ENCODE measurements around the gene PRDM5.
A peak's percentile ranks its signal among the peaks of the same experiment; 100 is the strongest.

PRDM5 gene

DNA sequence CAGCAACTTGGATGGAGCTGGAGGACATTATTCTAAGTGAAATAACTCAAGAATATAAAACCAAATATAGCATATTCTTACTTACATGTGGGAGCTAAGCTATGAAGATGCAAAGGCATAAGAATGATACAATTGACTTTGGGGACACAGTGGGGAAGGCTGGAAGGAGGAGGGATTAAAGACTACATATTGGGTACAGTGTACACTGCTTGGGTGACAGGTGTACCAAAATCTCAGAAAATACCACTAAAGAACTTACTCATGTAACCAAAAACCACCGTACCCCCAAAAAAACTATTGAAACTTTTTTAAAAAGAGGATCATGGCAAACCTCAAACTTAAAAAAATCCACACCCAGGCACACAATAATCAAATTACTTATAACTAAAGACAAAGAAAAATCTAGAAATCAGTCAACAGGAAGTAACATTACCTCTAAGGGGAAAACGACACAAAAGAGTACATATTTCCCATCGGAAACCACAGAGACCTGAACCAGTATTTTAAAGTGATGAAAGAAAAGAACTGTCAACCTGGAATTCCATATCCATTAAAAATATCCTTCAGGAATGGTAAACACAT is 241.8 kb downstream of the PRDM5 start:
- no peak overlapping the region for H3K4ac ChIP-seq (ENCODE audit: low read depth in 1 of 2, low read length in 2 of 2)
- no peak overlapping the region for H2BK120ac ChIP-seq (ENCODE audit: low read depth, low read length)
- no peaks in the 10 kb centered on the region for H3K36me3 ChIP-seq (ENCODE audit: control insufficient read depth in 1 of 2, insufficient read depth in 2 of 2, low read depth in 1 of 2, low read length in 2 of 2)
- H3K27me3 ChIP-seq (ENCODE audit: control insufficient read depth in 1 of 2, insufficient read depth in 1 of 2, low read length in 2 of 2), result no peaks in the 10 kb centered on the region
- H2BK15ac ChIP-seq (ENCODE audit: low read depth, poor library complexity, severe bottlenecking), result no peak overlapping the region
- H2AK5ac ChIP-seq (ENCODE audit: low read length, severe bottlenecking), result no peak overlapping the region
- DNase-seq, result no peak
- H3K14ac ChIP-seq (ENCODE audit: low read length in 2 of 2), result no peak overlapping the region
- no peak overlapping the region for H2BK5ac ChIP-seq (ENCODE audit: low read depth, low read length, poor library complexity, severe bottlenecking)
- H3K4me2 ChIP-seq (ENCODE audit: low read length, poor library complexity, severe bottlenecking), result no peak overlapping the region
- no peak overlapping the region for H3K9ac ChIP-seq (ENCODE audit: low read length)
- H3K9me3 ChIP-seq (ENCODE audit: control insufficient read depth, low read length), result no peaks in the 10 kb centered on the region
- no peak overlapping the region for H3K23ac ChIP-seq (ENCODE audit: low read length in 2 of 2)
- no peaks in the 10 kb centered on the region for H3K4me1 ChIP-seq (ENCODE audit: control insufficient read depth, insufficient read depth, low read depth, low read length)
- 100% methylated on average over 3 of the region's 3 CpGs for WGBS
- H4K8ac ChIP-seq (ENCODE audit: low read length), result no peak overlapping the region
- no peak overlapping the region for H2BK12ac ChIP-seq (ENCODE audit: low read length in 2 of 2)
- H4K91ac ChIP-seq (ENCODE audit: low read length), result no peak overlapping the region
- no peak overlapping the region for H3K27ac ChIP-seq (ENCODE audit: low read length, poor library complexity, severe bottlenecking)
- H2AFZ ChIP-seq (ENCODE audit: low read depth, low read length), result no peak overlapping the region
- no peaks in the 10 kb centered on the region for H3K79me1 ChIP-seq (replicated peaks; ENCODE audit: low read length, poor library complexity, severe bottlenecking)
- no peak overlapping the region for H3K4me3 ChIP-seq (ENCODE audit: insufficient read depth in 1 of 2, low read depth in 1 of 2, low read length in 2 of 2)
- H3K18ac ChIP-seq (ENCODE audit: low read depth in 1 of 2, low read length in 2 of 2), result no peak overlapping the region

- Histone ChIP-seq H2BK120ac (ENCODE audit: low read depth, low read length) (no peak overlapping the region), H2BK15ac (ENCODE audit: low read depth, poor library complexity, severe bottlenecking) (no peak overlapping the region), H3K4me2 (ENCODE audit: low read length, poor library complexity, severe bottlenecking) (no peak overlapping the region), H3K14ac (ENCODE audit: low read length in 2 of 2) (no peak overlapping the region), H2BK5ac (ENCODE audit: low read depth, low read length, poor library complexity, severe bottlenecking) (no peak overlapping the region), H3K79me1 (replicated peaks; ENCODE audit: low read length, poor library complexity, severe bottlenecking) (no peaks in the 10 kb centered on the region), H3K4me1 (ENCODE audit: control insufficient read depth, insufficient read depth, low read depth, low read length) (no peaks in the 10 kb centered on the region), H3K9ac (ENCODE audit: low read length) (no peak overlapping the region), H2BK12ac (ENCODE audit: low read length in 2 of 2) (no peak overlapping the region), H3K23ac (ENCODE audit: low read length in 2 of 2) (no peak overlapping the region), H4K91ac (ENCODE audit: low read length) (no peak overlapping the region), H3K4me3 (ENCODE audit: insufficient read depth in 1 of 2, low read depth in 1 of 2, low read length in 2 of 2) (peak overlapping the region in 1 of 2 experiments; percentile 9), H3K27ac (ENCODE audit: low read length, poor library complexity, severe bottlenecking) (no peak overlapping the region), H3K4ac (ENCODE audit: low read depth in 1 of 2, low read length in 2 of 2) (no peak overlapping the region), H2AK5ac (ENCODE audit: low read length, severe bottlenecking) (no peak overlapping the region), H4K8ac (ENCODE audit: low read length) (no peak overlapping the region), H2AFZ (ENCODE audit: low read depth, low read length) (no peak overlapping the region), H3K36me3 (ENCODE audit: control insufficient read depth in 1 of 2, insufficient read depth in 2 of 2, low read depth in 1 of 2, low read length in 2 of 2) (peaks cover 0 to 8% of the 10 kb centered on the region in 2 experiments), H3K18ac (ENCODE audit: low read depth in 1 of 2, low read length in 2 of 2) (no peak overlapping the region), H3K9me3 (ENCODE audit: control insufficient read depth, low read length) (peaks cover 25% of the 10 kb centered on the region), H3K27me3 (ENCODE audit: control insufficient read depth in 1 of 2, insufficient read depth in 1 of 2, low read length in 2 of 2) (no peaks in the 10 kb centered on the region)
- DNase-seq, result no peak
- 94% methylated on average over 3 of the region's 3 CpGs for WGBS
Observed at GRCh38 chr4:120673696-120674095, 248.8 kb downstream of the PRDM5 start.

GRCh38 chr4:120672558-120673147 is 249.9 kb downstream of the PRDM5 start:
- no peak overlapping the region for H3K27ac ChIP-seq (ENCODE audit: low read length, poor library complexity, severe bottlenecking)
- no peak overlapping the region for H2BK120ac ChIP-seq (ENCODE audit: low read depth, low read length)
- no peak overlapping the region for H2AFZ ChIP-seq (ENCODE audit: low read depth, low read length)
- H3K14ac ChIP-seq (ENCODE audit: low read length in 2 of 2), result no peak overlapping the region
- H3K23ac ChIP-seq (ENCODE audit: low read length in 2 of 2), result no peak overlapping the region
- no peak overlapping the region for H3K18ac ChIP-seq (ENCODE audit: low read depth in 1 of 2, low read length in 2 of 2)
- peak overlapping the region in 1 of 2 experiments; percentile 23 for H3K4me3 ChIP-seq (ENCODE audit: insufficient read depth in 1 of 2, low read depth in 1 of 2, low read length in 2 of 2)
- peaks cover 0 to 8% of the 10 kb centered on the region in 2 experiments for H3K36me3 ChIP-seq (ENCODE audit: control insufficient read depth in 1 of 2, insufficient read depth in 2 of 2, low read depth in 1 of 2, low read length in 2 of 2)
- H4K8ac ChIP-seq (ENCODE audit: low read length), result no peak overlapping the region
- H3K79me1 ChIP-seq (replicated peaks; ENCODE audit: low read length, poor library complexity, severe bottlenecking), result no peaks in the 10 kb centered on the region
- peaks cover 25% of the 10 kb centered on the region for H3K9me3 ChIP-seq (ENCODE audit: control insufficient read depth, low read length)
- no peak overlapping the region for H3K4ac ChIP-seq (ENCODE audit: low read depth in 1 of 2, low read length in 2 of 2)
- no peaks in the 10 kb centered on the region for H3K4me1 ChIP-seq (ENCODE audit: control insufficient read depth, insufficient read depth, low read depth, low read length)
- H4K91ac ChIP-seq (ENCODE audit: low read length), result no peak overlapping the region
- 100% methylated on average over 1 of the region's 5 CpGs for WGBS
- H3K27me3 ChIP-seq (ENCODE audit: control insufficient read depth in 1 of 2, insufficient read depth in 1 of 2, low read length in 2 of 2), result no peaks in the 10 kb centered on the region
- no peak overlapping the region for H2BK5ac ChIP-seq (ENCODE audit: low read depth, low read length, poor library complexity, severe bottlenecking)
- H3K9ac ChIP-seq (ENCODE audit: low read length), result no peak overlapping the region
- DNase-seq, result peak; percentile 37
- H2AK5ac ChIP-seq (ENCODE audit: low read length, severe bottlenecking), result no peak overlapping the region
- H3K4me2 ChIP-seq (ENCODE audit: low read length, poor library complexity, severe bottlenecking), result no peak overlapping the region
- no peak overlapping the region for H2BK15ac ChIP-seq (ENCODE audit: low read depth, poor library complexity, severe bottlenecking)
- no peak overlapping the region for H2BK12ac ChIP-seq (ENCODE audit: low read length in 2 of 2)

- no peaks in the 10 kb centered on the region for H3K79me1 ChIP-seq (replicated peaks; ENCODE audit: low read length, poor library complexity, severe bottlenecking)
- no peak overlapping the region for H2BK15ac ChIP-seq (ENCODE audit: low read depth, poor library complexity, severe bottlenecking)
- DNase-seq, result no peak
- H3K23ac ChIP-seq (ENCODE audit: low read length in 2 of 2), result no peak overlapping the region
- no peak overlapping the region for H2AFZ ChIP-seq (ENCODE audit: low read depth, low read length)
- no peak overlapping the region for H4K8ac ChIP-seq (ENCODE audit: low read length)
- no peak overlapping the region for H3K4me2 ChIP-seq (ENCODE audit: low read length, poor library complexity, severe bottlenecking)
- 0% methylated on average over 1 of the region's 1 CpG for WGBS
- H2BK120ac ChIP-seq (ENCODE audit: low read depth, low read length), result no peak overlapping the region
- no peaks in the 10 kb centered on the region for H3K27me3 ChIP-seq (ENCODE audit: control insufficient read depth in 1 of 2, insufficient read depth in 1 of 2, low read length in 2 of 2)
- H3K27ac ChIP-seq (ENCODE audit: low read length, poor library complexity, severe bottlenecking), result no peak overlapping the region
- no peak overlapping the region for H3K9ac ChIP-seq (ENCODE audit: low read length)
- H3K4me1 ChIP-seq (ENCODE audit: control insufficient read depth, insufficient read depth, low read depth, low read length), result no peaks in the 10 kb centered on the region
- H3K4me3 ChIP-seq (ENCODE audit: insufficient read depth in 1 of 2, low read depth in 1 of 2, low read length in 2 of 2), result no peak overlapping the region
- H2BK5ac ChIP-seq (ENCODE audit: low read depth, low read length, poor library complexity, severe bottlenecking), result no peak overlapping the region
- peaks cover 0 to 8% of the 10 kb centered on the region in 2 experiments for H3K36me3 ChIP-seq (ENCODE audit: control insufficient read depth in 1 of 2, insufficient read depth in 2 of 2, low read depth in 1 of 2, low read length in 2 of 2)
- H3K9me3 ChIP-seq (ENCODE audit: control insufficient read depth, low read length), result peaks cover 25% of the 10 kb centered on the region
- no peak overlapping the region for H2BK12ac ChIP-seq (ENCODE audit: low read length in 2 of 2)
- H2AK5ac ChIP-seq (ENCODE audit: low read length, severe bottlenecking), result no peak overlapping the region
- no peak overlapping the region for H4K91ac ChIP-seq (ENCODE audit: low read length)
- H3K18ac ChIP-seq (ENCODE audit: low read depth in 1 of 2, low read length in 2 of 2), result no peak overlapping the region
- H3K4ac ChIP-seq (ENCODE audit: low read depth in 1 of 2, low read length in 2 of 2), result no peak overlapping the region
- H3K14ac ChIP-seq (ENCODE audit: low read length in 2 of 2), result no peak overlapping the region
Observed at GRCh38 chr4:120672076-120672475, 250.4 kb downstream of the PRDM5 start.
